COLO668 (cell line): ENCODE data around the gene ATXN10.

Experiments
- DNase-seq: peaks from one replicate; lab custom pipeline; 2025; ENCODE audit not compliant: unreplicated experiment; lab: John Stamatoyannopoulos, UW

Gene ATXN10

GRCh38 chr22:45757068-45757467 lies 85.4 kb downstream of the ATXN10 start:
- DNase-seq = no peak

GRCh38 chr22:45757936-45758335 lies 86.3 kb downstream of the ATXN10 start:
- no peak for DNase-seq

- no peak for DNase-seq
Measured at GRCh38 chr22:45758603-45759002, 87.0 kb downstream of the ATXN10 start.

- no peak for DNase-seq
Measured at GRCh38 chr22:45760682-45761081, 89.0 kb downstream of the ATXN10 start.

GRCh38 chr22:45762545-45763235 lies 91.1 kb downstream of the ATXN10 start:
- DNase-seq = no peak

GRCh38 chr22:45763236-45763624 lies 91.6 kb downstream of the ATXN10 start:
- DNase-seq = no peak

GRCh38 chr22:45768490-45768889 lies 96.9 kb downstream of the ATXN10 start:
- DNase-seq = no peak

- DNase-seq = no peak
Measured at GRCh38 chr22:45769569-45770210, 98.1 kb downstream of the ATXN10 start.

- no peak for DNase-seq
Measured at GRCh38 chr22:45770506-45770905, 98.9 kb downstream of the ATXN10 start.

- no peak for DNase-seq
Measured at GRCh38 chr22:45771057-45771456, 99.4 kb downstream of the ATXN10 start.

- DNase-seq = no peak
Measured at GRCh38 chr22:45771711-45772110, 100.1 kb downstream of the ATXN10 start.

- DNase-seq = no peak
Measured at GRCh38 chr22:45772743-45773142, 101.1 kb downstream of the ATXN10 start.

GRCh38 chr22:45774001-45774670 lies 102.5 kb downstream of the ATXN10 start:
- DNase-seq = no peak

- DNase-seq = no peak
Measured at GRCh38 chr22:45775062-45775461, 103.4 kb downstream of the ATXN10 start.

- no peak for DNase-seq
Measured at GRCh38 chr22:45775569-45776312, 104.1 kb downstream of the ATXN10 start.

GRCh38 chr22:45776313-45776585 lies 104.6 kb downstream of the ATXN10 start:
- DNase-seq = no peak

- no peak for DNase-seq
Measured at GRCh38 chr22:45777046-45777851, 105.6 kb downstream of the ATXN10 start.

- DNase-seq = no peak
Measured at GRCh38 chr22:45777852-45778375, 106.3 kb downstream of the ATXN10 start.

GRCh38 chr22:45781459-45781858 lies 109.8 kb downstream of the ATXN10 start:
- no peak for DNase-seq

GRCh38 chr22:45781966-45782365 lies 110.3 kb downstream of the ATXN10 start:
- no peak for DNase-seq

GRCh38 chr22:45783021-45783420 lies 111.4 kb downstream of the ATXN10 start:
- no peak for DNase-seq
